SK-N-SH (cell line): Measurements from ENCODE around the gene SYTL4. TPM values are rescaled to one million over a fixed set of nuclear protein-coding genes. Genes with fewer than 3 reads are reported as not detected.

Experiments
- CTCF ChIA-PET: fragments of 300-600, 350-600 bp; formaldehyde crosslinking; extraction: SDS; loops from one replicate; lab custom pipeline; 2021; lab: Yijun Ruan, JAX
- POLR2A ChIA-PET: fragments of 350-600 bp; sonication (Branson Sonifier 250); formaldehyde crosslinking; extraction: SDS; loops from one replicate; lab custom pipeline; 2020; ENCODE audit warnings: antibody characterized with exemption, inconsistent platforms; lab: Yijun Ruan, JAX
- DNase-seq: peaks from one replicate; pipeline ENCODE4 v3.0.0; 2012
- H2AFZ ChIP-seq: fragments of 200-600 bp; sonication (generic); 2 replicates; pipeline ENCODE4 v1.8.1; 2016; ENCODE audit warnings: antibody characterized with exemption, mild to moderate bottlenecking, low read depth
- H3F3A ChIP-seq: fragments of 200-600 bp; sonication (generic); replicated peaks from 2 replicates; pipeline ENCODE3; 2016; ENCODE audit warnings: antibody characterized with exemption, mild to moderate bottlenecking; ENCODE audit not compliant: insufficient read depth
- H3K27ac ChIP-seq, 2 experiments: fragments of 200-500 bp in 1 of 2; fragments of 200-600 bp in 1 of 2; sonication (Bioruptor generic) in 1 of 2; sonication (generic), shearing (Covaris generic) in 1 of 2; 2 replicates each; pipeline versions ENCODE4 v1.5.1 to v1.6.1; 2014 to 2016; ENCODE audit warnings: low read depth in 2 of 2, inconsistent platforms in 1 of 2, low read length in 1 of 2, mild to moderate bottlenecking in 1 of 2, mixed read lengths in 1 of 2
- H3K27me3 ChIP-seq: fragments of 200-600 bp; sonication (generic), shearing (Covaris generic); 2 replicates; pipeline ENCODE4 v1.6.1; 2016; ENCODE audit warnings: mixed run types; ENCODE audit not compliant: insufficient read depth
- H3K36me3 ChIP-seq, 2 experiments: fragments of 200-500 bp in 1 of 2; fragments of 200-600 bp in 1 of 2; sonication (Bioruptor generic) in 1 of 2; sonication (generic) in 1 of 2; replicated peaks in 1 of 2; 2 replicates each; pipeline versions ENCODE3 to v1.5.1; 2014 to 2016; ENCODE audit warnings: low read length in 1 of 2, mild to moderate bottlenecking in 1 of 2; ENCODE audit not compliant: insufficient read depth in 2 of 2, control insufficient read depth in 1 of 2
- H3K4me1 ChIP-seq, 2 experiments: fragments of 200-500 bp in 1 of 2; fragments of 200-600 bp in 1 of 2; sonication (Bioruptor generic) in 1 of 2; sonication (generic), shearing (Covaris generic) in 1 of 2; 2 replicates each; pipeline versions ENCODE4 v1.5.1 to v1.6.1; 2014 to 2016; ENCODE audit warnings: low read depth in 1 of 2, low read length in 1 of 2, mixed run types in 1 of 2; ENCODE audit not compliant: insufficient read depth in 2 of 2, control insufficient read depth in 1 of 2
- H3K4me2 ChIP-seq: fragments of 200-600 bp; sonication (generic), shearing (Covaris generic); 2 replicates; pipeline ENCODE4 v1.6.1; 2017; ENCODE audit warnings: mixed run types
- H3K4me3 ChIP-seq, 2 experiments: fragments of 200-500 bp in 1 of 2; fragments of 200-600 bp in 1 of 2; sonication (Bioruptor generic) in 1 of 2; sonication (generic), shearing (Covaris generic) in 1 of 2; 2 replicates each; pipeline versions ENCODE4 v1.5.1 to v1.8.1; 2014 to 2016; ENCODE audit warnings: low read depth in 2 of 2, inconsistent platforms in 1 of 2, low read length in 1 of 2, mild to moderate bottlenecking in 1 of 2, mixed read lengths in 1 of 2, moderate library complexity in 1 of 2
- H3K79me2 ChIP-seq: fragments of 200-600 bp; sonication (generic); 2 replicates; pipeline ENCODE4 v1.8.1; 2017; ENCODE audit warnings: mild to moderate bottlenecking; ENCODE audit not compliant: insufficient read depth
- H3K9ac ChIP-seq: fragments of 200-600 bp; sonication (generic); 2 replicates; pipeline ENCODE4 v1.6.1; 2017; ENCODE audit warnings: mixed run types
- H3K9me2 ChIP-seq: fragments of 200-600 bp; sonication (generic); 2 replicates; pipeline ENCODE4 v1.6.1; 2017; ENCODE audit warnings: mixed run types
- H3K9me3 ChIP-seq: fragments of 200-600 bp; sonication (generic); 2 replicates; pipeline ENCODE4 v1.6.1; 2017; ENCODE audit warnings: mixed run types, mild to moderate bottlenecking, moderate library complexity
- H4K20me1 ChIP-seq: fragments of 200-600 bp; sonication (generic); 2 replicates; pipeline ENCODE4 v1.6.1; 2017; ENCODE audit warnings: mild to moderate bottlenecking, mixed run types; ENCODE audit not compliant: insufficient read depth
- CTCF ChIP-seq: fragments of 200-600 bp; sonication (generic); IDR thresholded peaks from 2 replicates; pipeline ENCODE4 v1.6.1; 2017; ENCODE audit warnings: antibody characterized with exemption, mild to moderate bottlenecking, moderate library complexity
- EZH2phosphoT487 ChIP-seq: fragments of 200-600 bp; sonication (generic); IDR thresholded peaks from 2 replicates; pipeline ENCODE4 v1.6.1; 2017; ENCODE audit warnings: low read depth, mixed run types, mild to moderate bottlenecking, antibody characterized with exemption, moderate library complexity, borderline replicate concordance
- FOXJ3 ChIP-seq: sonication (generic); formaldehyde crosslinking; IDR thresholded peaks from 2 replicates; pipeline ENCODE4 v1.5.1; 2020; ENCODE audit warnings: mild to moderate bottlenecking, missing genetic modification reagents
- GATA2 ChIP-seq: sonication (generic); formaldehyde crosslinking; IDR thresholded peaks from 2 replicates; pipeline ENCODE4 v1.5.0; 2020; ENCODE audit warnings: mild to moderate bottlenecking, missing genetic modification reagents
- MEF2A ChIP-seq: IDR thresholded peaks from 2 replicates; pipeline ENCODE4 v1.4.0; 2012; ENCODE audit warnings: low read depth, borderline replicate concordance
- NFIC ChIP-seq: IDR thresholded peaks from 2 replicates; pipeline ENCODE4 v1.4.0; 2012; ENCODE audit warnings: borderline replicate concordance
- NRF1 ChIP-seq: IDR thresholded peaks from 2 replicates; pipeline ENCODE4 v1.6.1; 2012; ENCODE audit warnings: low read depth, mild to moderate bottlenecking, low read length
- RAD21 ChIP-seq: IDR thresholded peaks from 2 replicates; pipeline ENCODE4 v1.6.1; 2012; ENCODE audit warnings: mild to moderate bottlenecking, low read length
- RXRA ChIP-seq: IDR thresholded peaks from 2 replicates; pipeline ENCODE4 v1.4.0; 2012; ENCODE audit warnings: low read depth, mild to moderate bottlenecking, borderline replicate concordance
- SIN3A ChIP-seq: IDR thresholded peaks from 2 replicates; pipeline ENCODE4 v1.6.1; 2012; ENCODE audit warnings: low read depth, mild to moderate bottlenecking, low read length, moderate library complexity, borderline replicate concordance
- SMC3 ChIP-seq: IDR thresholded peaks from 2 replicates; pipeline ENCODE4 v1.6.1; 2012; ENCODE audit warnings: low read depth, low read length, improper control_type of control experiment
- TAF1 ChIP-seq: IDR thresholded peaks from 2 replicates; pipeline ENCODE4 v1.6.1; 2012; ENCODE audit warnings: low read depth, mild to moderate bottlenecking, low read length, moderate library complexity, borderline replicate concordance
- TEAD4 ChIP-seq: IDR thresholded peaks from 2 replicates; pipeline ENCODE4 v1.4.0; 2012; ENCODE audit warnings: mild to moderate bottlenecking, borderline replicate concordance; ENCODE audit not compliant: insufficient read depth
- USF2 ChIP-seq: fragments of 150-350 bp; IDR thresholded peaks from 2 replicates; pipeline ENCODE4 v1.6.1; 2017; ENCODE audit warnings: antibody characterized with exemption, low read length, low read depth, borderline replicate concordance
- WGBS: methylation state at CpG from one replicate; pipeline ENCODE4 v1.1.6; 2017; ENCODE audit warnings: low lambda C conversion rate; 5-methylcytosine and 5-hydroxymethylcytosine counted together
- polyA plus RNA-seq, 3 experiments: library from polyadenylated mRNA; depleted of rRNA; stranded (reverse); fragments of >200 nt; gene quantifications; 2 replicates each; pipeline ENCODE4 v1.2.3, GENCODE V29; 2012
- TF ChIP-seq, protein P1 (sequence below): IDR thresholded peaks from 2 replicates; pipeline ENCODE4 v1.4.0; 2012; ENCODE audit warnings: low read depth
- TF ChIP-seq, protein P2 (sequence below): fragments of 150-350 bp; IDR thresholded peaks from 2 replicates; pipeline ENCODE4 v1.6.1; 2016; ENCODE audit warnings: mild to moderate bottlenecking, low read depth, low read length

The SYTL4 gene
- polyA plus RNA-seq, 1 of the 3 experiments (the other 2 are of a cell fraction): 2.3 TPM

- POLR2A ChIA-PET: no interaction called here
- H3F3A ChIP-seq: no peaks in the 10 kb centered on the region
Measured at GRCh38 chrX:100663642-100664041, 68.3 kb downstream of the SYTL4 start.

DNA sequence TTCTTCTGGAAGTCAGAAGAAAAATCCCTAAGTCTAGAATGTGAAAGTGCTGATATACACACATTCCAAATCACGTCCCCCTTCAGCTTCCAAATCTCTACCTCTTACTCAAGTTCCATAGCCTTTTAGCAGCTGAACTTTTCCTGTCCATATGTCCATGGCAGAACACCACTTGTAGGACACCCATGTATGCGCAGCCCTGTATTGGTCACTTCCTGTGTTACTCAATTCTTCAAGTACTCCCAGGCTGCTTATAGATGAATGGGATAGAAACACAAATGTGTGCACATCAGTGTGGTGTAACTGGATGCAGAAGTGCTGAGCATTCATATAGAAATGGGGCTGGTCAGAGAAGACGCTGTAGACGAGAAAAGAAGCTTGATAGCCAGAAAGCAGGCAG lies 69.1 kb downstream of the SYTL4 start:
- no peaks in the 10 kb centered on the region for H3K9me2 ChIP-seq
- no peaks in the 10 kb centered on the region for H3K36me3 ChIP-seq
- H3K4me3 ChIP-seq: no peak overlapping the region
- H3K9ac ChIP-seq: no peak overlapping the region
- H3K79me2 ChIP-seq: no peaks in the 10 kb centered on the region
- H3K4me1 ChIP-seq: no peaks in the 10 kb centered on the region
- TF ChIP-seq USF2 (no peak), FOXJ3 (CRISPR knock-in tag) (no peak), CTCF (no peak), NFIC (no peak)
- TF ChIP-seq, protein P1, sequence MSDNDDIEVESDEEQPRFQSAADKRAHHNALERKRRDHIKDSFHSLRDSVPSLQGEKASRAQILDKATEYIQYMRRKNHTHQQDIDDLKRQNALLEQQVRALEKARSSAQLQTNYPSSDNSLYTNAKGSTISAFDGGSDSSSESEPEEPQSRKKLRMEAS: no peak
- TF ChIP-seq, protein P2, sequence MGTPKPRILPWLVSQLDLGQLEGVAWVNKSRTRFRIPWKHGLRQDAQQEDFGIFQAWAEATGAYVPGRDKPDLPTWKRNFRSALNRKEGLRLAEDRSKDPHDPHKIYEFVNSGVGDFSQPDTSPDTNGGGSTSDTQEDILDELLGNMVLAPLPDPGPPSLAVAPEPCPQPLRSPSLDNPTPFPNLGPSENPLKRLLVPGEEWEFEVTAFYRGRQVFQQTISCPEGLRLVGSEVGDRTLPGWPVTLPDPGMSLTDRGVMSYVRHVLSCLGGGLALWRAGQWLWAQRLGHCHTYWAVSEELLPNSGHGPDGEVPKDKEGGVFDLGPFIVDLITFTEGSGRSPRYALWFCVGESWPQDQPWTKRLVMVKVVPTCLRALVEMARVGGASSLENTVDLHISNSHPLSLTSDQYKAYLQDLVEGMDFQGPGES: no peak
- WGBS: 37% methylated on average over 4 of the region's 4 CpGs
- H3K9me3 ChIP-seq: no peaks in the 10 kb centered on the region
- H4K20me1 ChIP-seq: no peaks in the 10 kb centered on the region
- no peak overlapping the region for H2AFZ ChIP-seq
- no peak overlapping the region for H3K4me2 ChIP-seq
- no peak overlapping the region for H3K27ac ChIP-seq
- no peaks in the 10 kb centered on the region; the same call in 1 of the 2 replicates for H3K27me3 ChIP-seq
- ChIA-PET POLR2A (no interaction called here), CTCF (interaction anchor here (0.9 to 3.8 kb wide), 6 partner anchors 8 to 106 kb away, joined by 3 to 14 read pairs (median 6); partner anchors contain the start of gene TSPAN6)
- DNase-seq: no peak
- no peaks in the 10 kb centered on the region for H3F3A ChIP-seq

More at GRCh38 chrX:100663642-100664041, 68.3 kb downstream of the SYTL4 start:
- no peak for TF ChIP-seq TEAD4
- no peak for TF ChIP-seq SMC3
- TF ChIP-seq RXRA: no peak
- no peak for TF ChIP-seq TAF1
- TF ChIP-seq MEF2A: no peak
- TF ChIP-seq EZH2phosphoT487: no peak
- no peak for TF ChIP-seq NRF1
- TF ChIP-seq RAD21: no peak
- TF ChIP-seq, protein P2: no peak
- no peak for TF ChIP-seq GATA2 (CRISPR knock-in tag)
- no peak for TF ChIP-seq SIN3A
- TF ChIP-seq, all 33 proteins: peak for 0
- 43% methylated on average over 2 of the region's 2 CpGs for WGBS
- DNase-seq: no peak
- no peaks in the 10 kb centered on the region for H3K9me3 ChIP-seq
- H3K9ac ChIP-seq: no peak overlapping the region
- H3K27ac ChIP-seq: no peak overlapping the region
- H3K79me2 ChIP-seq: no peaks in the 10 kb centered on the region
- no peaks in the 10 kb centered on the region for H4K20me1 ChIP-seq
- H3K27me3 ChIP-seq: no peaks in the 10 kb centered on the region; the same call in 1 of the 2 replicates
- H2AFZ ChIP-seq: no peak overlapping the region
- no peaks in the 10 kb centered on the region for H3K9me2 ChIP-seq
- H3K4me3 ChIP-seq: no peak overlapping the region
- no peaks in the 10 kb centered on the region for H3K36me3 ChIP-seq
- CTCF ChIA-PET: interaction anchor here (1.4 to 3.8 kb wide), 4 partner anchors 8 to 105 kb away, joined by 3 to 14 read pairs (median 10); partner anchors contain the start of gene TSPAN6
- H3K4me1 ChIP-seq: no peaks in the 10 kb centered on the region
- no peak overlapping the region for H3K4me2 ChIP-seq
